Right kidney (tissue), 1 donor: ENCODE results near the gene PRR29.
"Not testable (repeated sequence)": the region's sequence is repeated elsewhere in the genome, so short reads cannot be mapped to it uniquely, and the experiment has no call there.

Experiments used
- DNase-seq: peaks from one replicate; pipeline ENCODE4 v3.0.0-alpha.2; 2016

Gene PRR29

DNA sequence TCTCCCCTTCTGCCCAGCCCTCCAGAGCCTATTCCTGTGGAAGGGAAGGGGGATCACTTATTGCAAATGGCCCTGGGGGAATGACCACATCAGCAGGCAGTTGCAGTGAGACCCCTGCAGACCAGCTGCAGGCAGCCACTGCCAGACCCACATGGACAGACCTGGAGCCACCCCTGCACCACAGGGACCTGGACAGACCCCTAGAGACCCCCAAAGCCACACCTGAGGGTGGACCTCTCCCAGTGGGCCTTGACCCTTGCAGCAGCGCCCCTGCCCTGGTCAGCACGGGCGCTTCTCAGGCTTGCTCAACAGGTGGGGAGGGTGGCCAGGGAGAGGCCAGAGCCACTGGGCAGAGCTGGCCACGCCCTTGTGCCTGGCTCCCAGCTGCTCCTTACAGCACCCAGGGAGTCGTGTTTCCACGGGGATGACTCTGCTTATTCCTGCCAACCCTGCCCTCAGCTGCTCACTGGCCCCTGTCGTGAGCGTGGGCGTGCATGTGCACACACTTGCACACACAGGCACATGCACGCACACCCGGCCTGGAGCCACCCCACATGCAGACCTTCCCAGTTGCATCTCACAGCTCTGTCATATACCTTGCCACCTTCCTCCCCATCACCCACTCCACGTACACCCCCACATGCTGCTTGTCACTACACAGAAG lies 24.1 kb upstream of the PRR29 start:
- no peak for DNase-seq

DNA sequence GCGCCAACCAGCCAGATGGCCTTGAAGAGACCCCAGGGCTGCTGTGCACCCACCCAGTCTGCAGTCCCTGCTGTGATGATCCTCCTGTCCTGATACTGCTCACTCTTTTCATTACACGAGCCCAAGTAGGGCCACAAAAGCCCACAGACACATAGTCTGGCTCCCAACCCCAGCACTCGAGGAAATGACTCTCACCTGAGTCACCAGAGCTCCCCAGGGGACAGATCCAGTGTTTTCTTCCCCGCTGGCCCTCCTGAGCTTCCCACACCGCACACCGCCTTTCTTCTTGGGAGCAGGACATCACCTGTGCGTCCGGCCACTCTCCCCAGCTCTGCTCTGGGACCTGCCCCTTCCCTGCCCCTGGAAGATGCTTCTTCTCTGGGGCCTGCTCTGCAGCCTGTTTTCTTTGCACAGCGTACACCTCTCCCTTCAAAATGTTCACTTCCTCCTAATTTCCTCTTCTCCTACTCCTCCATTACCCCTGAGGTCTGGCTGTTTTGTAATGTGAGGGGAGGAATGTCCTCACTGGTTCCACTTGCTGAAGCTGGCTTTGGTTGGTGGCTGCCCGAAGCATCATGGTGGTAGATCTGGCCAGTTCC lies 23.5 kb upstream of the PRR29 start:
- DNase-seq = no peak

DNA sequence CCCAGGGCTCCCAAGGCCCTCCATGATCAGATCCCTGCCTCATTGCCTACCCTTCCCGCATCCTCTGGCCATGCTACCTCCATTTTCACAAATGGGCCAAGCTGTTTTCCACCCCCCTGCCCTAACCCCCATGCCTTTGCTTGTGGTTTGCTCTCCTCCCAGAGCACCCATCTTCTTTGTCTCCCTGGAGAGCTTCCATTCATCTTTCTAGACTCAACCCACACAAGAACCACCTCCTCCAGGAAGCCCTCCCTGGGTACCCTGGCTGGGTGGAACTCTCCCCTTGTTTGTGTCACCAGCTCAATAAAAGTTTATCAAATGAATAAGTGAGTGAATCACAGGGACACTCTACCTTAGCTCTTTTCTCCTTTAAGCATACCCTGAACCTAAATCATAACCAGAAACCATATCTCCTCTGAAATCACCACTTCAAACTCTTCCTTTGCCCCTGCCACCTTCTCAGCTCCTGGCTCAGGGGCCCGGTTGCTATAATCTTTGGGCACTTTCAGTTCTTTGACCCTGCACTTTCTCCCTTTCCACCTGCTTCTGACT lies 22.5 kb upstream of the PRR29 start:
- DNase-seq = no peak

DNA sequence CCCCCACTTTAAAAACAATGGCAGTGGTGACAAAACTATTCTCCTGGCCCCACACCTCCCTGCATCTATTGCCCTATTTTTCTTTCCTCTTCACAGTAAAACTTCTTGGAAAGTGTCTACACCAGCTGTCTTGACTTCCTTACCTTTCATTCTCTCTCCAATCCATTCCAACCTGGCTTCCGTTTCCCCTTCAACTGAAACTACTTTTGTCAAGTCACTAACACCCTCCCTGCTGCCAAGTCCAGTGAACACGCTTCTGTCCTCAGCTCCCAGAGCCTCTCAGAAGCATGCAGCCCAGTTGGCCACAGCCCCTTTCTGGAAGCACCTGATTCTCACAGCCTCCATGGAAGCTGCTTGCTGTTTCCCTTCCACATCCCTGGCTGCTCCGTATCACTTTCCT lies 21.4 kb upstream of the PRR29 start:
- DNase-seq = no peak

DNA sequence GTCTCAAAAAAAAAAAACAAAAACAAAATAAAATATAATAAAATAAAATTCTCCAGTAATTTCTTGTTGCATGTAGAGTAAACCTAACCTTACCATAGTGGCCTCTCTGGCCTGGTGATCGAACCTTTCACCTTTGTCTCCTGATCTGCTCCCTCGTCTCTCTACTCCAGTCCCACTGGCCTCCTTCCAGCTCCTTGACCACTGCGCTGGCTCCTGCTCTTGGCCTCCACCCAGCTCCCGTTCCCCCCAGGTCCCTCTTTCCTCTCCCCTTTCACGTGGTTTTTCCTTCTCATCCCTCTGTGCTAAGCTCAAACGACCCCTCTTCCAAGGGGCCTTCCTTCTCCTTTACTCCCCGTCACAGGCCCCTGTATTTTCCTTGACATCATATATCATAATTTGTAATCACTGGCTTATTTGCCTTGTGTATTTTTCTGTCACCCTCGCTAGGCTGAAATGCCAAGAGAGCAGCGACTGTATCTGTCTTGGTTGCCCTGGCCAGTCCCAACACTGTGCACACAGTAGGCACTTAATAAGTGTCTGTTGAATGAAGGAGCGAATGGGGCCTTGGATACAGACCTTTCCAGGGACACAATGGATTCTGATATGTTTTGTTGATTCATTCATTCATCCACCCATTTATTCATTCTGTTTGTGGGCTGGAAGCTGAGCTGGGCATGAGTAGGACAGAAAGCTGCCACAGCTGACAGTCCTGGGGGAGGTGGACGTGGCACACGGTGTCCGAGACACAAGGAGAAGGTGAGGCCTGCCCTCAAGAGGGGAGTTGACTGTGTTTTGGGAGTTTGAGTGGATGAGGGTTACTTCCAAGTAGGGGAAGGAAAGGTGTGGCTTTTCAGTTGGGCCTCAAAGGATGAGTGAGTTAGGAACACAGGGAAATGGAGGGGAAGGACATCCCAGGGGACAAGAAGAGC lies 19.6 kb upstream of the PRR29 start:
- DNase-seq = no peak

DNA sequence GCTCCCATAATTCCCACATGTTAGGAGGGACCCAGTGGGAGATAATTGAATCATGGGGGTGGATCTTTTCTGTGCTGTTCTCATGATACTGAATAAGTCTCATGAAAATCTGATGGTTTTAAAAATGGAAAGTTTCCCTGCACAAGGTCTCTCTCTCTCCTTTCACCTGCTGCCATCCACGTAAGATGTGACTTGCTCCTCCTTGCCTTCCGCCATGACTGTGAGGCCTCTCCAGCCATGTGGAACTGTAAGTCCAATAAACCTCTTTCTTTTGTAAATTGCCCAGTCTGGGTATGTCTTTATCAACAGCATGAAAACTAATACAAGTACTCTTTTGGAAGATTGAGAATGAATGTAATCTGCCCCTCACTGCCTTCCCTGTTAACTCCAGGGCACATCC lies 15.5 kb upstream of the PRR29 start:
- not testable (repeated sequence) for DNase-seq

DNA sequence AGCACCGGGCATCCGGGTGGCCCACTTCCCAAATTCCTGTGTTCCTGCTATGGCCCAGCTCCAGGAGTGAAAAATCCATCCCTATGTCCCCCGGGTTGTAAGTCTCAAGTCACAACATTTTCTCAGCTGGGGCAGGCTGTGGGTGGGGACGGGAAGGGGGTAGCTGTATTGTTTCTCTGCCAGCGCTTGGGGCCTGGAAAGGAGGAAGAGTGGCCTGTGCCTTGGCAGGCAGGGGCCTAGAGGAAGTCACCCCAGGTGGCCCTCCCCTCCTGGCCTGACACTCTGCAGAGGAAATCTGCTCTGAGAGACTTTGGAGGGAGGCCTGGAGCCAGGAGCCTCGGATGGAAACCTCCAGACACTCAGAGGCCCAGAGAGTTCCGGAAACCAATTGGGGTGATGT lies 14.8 kb upstream of the PRR29 start:
- no peak for DNase-seq

DNA sequence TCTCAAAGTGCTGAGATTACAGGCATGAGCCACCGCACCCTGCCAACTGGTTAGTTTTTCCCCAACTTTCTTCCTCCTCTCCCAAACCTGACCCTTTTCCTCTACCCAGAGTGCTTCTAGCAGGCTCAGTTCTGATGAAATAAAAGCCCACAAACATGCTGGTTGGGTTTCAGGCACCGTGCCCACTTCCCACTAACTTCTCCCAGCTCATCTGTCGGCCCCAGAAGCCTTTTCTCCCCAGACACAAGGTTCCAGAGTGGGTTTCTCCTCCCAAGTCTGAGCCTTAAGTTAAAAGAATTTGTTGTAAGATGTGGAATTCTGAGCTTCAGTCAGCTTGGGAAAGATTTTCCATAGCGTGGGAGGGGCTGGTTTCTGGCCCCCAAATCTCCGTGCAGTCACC lies 13.9 kb upstream of the PRR29 start:
- DNase-seq = no peak

DNA sequence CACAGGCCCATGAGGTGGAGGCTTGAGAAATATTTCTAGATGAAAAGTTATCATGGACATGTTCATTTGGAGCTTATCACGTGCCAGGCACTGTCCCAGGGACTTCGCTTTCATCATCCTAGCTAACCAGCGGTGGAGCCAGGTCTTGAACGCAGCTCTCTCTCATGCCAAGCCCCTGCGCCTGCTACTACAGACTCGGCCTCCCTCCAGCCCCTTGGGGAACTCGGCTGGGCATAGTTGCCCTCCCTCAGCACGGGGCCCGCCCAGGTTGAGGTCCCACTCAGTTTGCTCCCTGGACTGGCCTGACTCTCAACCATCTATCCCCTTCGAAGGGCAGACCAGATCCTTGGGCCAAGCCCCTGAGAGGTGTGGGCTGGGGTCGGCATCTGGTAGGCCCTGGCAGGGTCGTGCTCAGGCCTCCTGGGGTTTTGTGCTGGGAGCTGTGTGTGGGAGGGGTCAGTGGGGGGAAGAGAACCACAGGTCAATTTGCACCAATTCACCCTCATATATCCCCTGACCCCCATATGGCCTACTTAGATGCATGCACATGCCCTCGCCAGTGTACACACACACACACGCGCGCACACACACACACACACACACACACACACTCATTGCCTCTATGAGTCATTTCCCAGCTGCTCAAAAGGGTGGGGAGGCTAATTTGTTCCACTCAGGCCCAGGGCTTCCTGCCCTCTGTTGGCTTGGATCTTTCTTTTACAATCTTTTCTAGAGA lies 13.3 kb upstream of the PRR29 start:
- DNase-seq = no peak

DNA sequence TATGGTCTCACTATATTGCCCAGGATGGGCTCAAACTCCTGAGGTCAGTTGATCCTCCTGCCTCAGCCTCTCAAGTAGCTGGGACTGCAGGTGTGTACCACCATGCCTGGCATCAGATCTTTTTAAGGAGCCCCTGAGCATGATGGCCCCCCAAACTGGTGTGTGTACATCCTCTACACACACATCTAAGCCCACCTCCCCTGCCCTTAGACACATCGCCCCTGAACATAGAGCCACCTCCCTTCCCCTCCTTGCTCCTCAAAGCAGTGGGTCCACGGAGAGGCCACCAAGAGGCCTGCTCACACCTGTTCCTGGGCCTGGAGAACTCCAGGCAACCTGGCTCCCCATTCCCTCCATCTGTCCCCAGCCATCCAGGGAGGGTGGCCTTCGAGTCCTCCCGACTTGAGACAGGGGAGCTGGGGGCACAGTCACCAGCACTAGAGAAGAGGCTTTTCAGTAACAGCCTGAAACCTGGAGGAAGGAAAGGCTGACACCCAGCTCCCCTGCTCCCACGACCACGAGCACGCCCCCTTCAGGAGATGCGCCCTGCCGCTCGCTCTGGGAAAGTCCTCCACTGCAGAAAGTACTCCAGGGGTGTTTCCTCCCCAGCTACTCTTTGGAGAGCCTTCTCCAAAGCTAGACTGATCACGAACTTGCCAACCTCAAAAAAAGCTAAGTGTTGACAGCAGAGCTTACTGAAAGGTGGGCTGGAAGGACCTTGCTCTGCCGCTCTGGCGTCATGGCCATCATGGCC lies 12.6 kb upstream of the PRR29 start:
- DNase-seq = no peak

DNA sequence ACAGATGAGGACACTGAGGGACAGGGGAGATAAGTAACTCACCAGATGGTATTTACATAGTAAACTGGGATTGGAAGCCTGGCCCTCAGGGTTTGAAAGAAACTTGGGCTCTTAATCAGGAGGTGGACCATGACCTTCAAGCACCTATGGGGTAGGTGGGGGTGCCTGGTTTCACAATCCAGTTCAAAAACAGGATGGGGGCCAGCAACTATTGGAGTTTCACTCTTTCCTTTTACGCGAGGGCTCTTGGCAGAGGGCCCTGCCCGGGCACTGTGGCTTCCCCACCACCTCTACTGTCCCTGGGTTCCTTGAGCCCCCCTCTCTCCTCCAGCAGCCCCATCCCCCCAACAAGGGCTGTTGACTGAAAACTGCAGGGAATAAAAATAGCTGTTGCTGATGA lies 11.3 kb upstream of the PRR29 start:
- DNase-seq = no peak

DNA sequence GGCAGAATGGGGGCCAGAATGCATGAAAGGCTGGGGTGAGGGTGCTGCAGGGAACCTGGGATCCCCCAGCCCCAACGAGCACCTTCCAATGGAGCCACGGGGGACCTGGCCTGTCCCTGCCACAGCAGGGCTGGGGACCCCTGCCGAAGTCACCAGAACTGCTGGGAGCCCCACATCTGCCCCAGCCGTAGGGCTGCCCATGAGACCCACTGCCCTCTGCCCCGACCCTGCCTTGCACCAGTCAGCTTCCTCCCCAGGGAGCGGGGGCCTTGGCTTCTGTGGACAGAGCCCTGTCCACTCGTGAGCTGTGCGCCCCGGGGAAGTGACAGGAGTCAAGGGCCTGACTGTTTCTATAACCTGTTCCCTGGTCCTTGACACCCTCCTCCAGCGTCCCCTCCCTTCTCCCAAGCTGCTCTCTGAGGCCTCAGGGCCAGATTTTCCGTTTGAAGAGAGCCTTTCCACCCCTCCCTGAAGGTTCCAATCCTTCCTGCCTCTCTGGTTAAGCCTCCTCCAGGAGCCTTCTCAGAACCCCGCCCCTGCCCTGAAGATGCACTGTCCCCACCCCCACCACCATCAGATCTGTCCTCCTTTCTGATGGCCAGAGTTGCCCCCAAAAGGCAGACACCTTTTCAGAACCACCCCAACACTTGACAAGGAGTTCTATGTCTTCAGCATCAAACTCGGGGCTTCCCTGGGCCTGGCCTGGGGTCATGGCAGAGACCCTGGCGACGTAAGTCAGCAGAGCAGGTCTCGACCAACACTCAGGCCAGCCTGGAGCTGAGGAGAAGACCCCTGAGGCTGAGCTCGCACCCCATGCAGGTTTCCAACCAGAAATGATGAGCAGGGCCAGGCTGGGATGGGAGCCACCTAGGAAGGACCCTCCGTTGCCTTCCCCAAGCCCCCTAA lies 10.7 kb upstream of the PRR29 start:
- DNase-seq = no peak

DNA sequence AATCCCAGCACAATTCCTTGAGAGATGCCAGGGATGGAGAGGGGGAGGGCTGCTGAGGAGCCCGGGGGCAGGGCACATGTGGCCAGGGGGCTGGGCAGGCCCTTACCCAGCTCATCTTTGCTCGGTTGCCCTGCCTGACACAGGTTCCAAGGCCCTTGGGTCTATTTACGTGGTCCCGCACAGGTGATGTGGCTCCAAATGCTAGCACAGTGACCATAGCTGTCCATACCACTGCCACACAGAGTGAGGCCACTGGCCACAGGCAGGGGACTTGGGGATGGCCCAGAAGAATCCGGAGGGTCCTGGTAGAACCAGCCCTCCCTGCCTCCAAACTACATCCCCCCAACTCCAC lies 10.0 kb upstream of the PRR29 start:
- DNase-seq = no peak

DNA sequence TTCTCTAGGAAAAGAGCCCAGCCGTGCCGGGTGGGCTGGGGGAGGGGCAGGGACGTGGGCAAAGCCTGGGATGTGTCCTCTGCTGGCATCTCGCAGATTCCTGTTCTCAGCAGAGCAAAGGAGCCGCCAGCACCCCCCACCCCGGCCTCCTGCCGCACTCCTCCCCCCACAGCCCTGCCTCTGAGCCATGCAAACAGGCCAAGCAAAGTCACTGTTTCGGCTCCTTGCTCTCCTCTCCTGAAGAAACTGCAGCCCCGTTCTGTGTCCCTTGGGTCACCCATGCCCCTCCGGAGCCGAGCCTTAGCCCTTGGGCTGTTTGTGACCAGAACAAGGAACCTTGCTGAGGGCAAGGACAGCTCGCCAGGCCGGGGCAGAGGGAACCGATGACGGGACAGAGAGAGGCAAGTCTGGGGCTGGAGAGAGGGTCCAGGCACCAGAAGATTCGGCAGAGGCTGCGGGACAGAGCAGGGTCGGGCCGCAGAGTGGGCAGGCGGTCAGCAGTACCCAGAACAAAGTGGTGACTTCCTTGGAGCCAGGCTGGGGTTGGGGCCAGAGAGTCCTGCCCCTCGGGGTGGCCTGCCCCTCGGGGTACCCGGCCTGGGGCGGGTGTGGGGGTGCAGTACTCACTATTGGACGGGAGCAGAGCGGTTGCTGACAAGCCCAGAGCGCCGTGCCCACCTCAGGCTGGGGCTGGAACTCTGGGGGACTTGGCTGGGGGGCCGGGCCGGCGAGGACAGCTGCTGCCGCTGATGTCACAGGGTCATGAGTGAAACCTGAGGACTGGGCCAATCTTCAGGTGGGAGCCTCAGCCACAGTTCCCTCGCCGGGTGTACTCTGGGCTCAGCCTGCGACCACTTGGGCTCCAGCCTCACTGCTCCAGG lies 9.2 kb upstream of the PRR29 start:
- DNase-seq = peak; percentile 62

DNA sequence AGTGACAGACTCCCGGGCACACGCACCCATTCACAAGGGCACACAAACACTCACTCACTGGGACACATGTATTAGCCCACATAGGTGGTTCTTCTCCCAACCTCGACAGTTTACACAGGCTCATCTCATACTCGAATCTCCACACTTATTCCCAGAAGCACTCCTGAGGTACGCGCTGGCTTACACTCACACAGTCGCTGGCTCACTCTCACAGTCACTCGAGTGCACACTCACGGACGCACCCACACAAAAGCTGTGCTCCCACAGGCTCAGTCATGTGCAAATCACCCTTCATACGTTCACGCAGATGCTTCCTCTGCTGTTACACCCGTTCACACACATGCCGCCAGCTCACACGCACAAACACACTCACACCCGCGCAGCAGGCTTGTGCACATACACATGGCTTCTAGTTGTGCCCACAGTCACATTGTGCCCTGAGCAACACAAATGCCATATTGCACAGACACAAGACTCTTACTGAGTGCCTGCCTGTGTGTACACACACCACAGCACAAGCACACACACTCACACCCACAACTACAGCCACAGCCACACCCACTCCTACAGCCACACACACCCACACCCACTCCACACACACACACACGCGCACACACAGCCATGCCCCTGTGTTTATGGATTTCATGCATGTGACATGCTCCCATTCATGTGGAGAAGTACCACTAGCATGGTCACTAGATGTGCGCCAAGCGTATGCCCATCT lies 8.4 kb upstream of the PRR29 start:
- no peak for DNase-seq

DNA sequence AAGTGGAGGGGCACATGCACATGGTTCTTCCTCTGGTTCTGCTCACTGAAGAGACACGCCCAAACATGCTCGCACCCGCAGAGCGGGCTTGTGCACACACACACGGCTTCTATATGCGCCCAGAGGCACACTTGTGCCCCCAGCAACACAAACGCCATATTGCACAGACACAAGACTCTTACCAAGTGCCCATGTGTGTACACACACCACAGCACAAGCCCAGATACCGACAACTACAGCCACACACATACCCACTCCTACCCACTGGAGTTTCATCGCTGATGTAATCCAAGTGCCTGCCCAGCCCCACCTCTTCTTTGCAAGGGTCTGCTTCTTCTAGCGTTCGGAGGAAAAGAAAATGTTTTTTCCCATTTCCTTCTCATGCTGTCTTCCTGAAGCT lies 6.5 kb upstream of the PRR29 start:
- DNase-seq = no peak

DNA sequence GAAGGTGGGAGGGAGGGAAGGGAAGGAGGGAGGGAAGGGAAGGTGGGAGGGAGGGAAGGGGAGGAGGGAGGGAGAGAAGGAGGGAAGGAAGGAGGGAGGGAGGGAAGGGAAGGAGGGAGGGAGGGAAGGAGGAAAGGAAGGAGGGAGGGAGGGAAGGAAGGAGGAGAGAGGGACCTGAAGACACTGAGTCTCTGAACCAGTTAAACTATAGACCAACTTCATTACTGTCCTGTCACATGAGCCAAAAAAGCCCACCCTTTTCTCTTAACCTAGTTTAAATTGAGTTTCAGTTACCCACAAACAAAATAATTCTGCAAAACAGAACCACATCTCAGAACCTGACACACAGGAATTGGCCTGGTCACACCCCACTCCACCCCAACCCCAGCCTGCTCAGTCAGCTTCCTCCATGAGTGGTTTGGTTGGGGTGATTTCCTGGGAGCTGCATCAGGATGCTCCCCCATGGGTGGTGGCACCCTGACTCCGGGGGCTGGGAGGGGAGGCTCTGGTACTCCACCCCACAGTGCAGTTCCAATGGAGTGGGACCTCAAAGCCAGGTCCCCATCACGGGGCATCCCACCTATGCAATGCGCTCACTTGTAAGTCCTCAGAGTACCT lies 4.7 kb upstream of the PRR29 start:
- no peak for DNase-seq

DNA sequence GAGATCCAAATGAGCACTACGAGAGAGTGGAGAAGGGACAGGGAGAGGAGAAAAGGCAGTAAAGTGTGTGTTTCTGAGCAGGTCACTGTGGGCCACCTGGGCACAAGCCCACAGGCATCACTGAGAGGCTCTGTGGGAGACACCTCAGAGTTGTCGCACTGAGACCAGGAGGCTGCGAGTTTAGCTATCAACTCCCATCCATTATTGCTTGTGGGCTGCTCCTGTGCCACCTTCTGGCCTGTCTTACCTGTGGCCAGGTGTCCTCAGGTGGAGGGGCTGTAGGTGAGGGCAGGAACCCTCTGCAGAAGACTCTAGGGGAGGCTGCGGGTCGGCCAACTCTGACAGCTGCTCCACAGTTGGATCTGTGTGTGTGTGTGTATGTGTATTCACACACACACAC lies 2.5 kb upstream of the PRR29 start:
- no peak for DNase-seq
